Measurements from ENCODE around the gene CFAP77. TPM values are rescaled to one million over a fixed set of nuclear protein-coding genes. Genes with fewer than 3 reads are reported as not detected.

CFAP77 gene
- polyA plus RNA-seq, 3 donors, result not detected

DNA sequence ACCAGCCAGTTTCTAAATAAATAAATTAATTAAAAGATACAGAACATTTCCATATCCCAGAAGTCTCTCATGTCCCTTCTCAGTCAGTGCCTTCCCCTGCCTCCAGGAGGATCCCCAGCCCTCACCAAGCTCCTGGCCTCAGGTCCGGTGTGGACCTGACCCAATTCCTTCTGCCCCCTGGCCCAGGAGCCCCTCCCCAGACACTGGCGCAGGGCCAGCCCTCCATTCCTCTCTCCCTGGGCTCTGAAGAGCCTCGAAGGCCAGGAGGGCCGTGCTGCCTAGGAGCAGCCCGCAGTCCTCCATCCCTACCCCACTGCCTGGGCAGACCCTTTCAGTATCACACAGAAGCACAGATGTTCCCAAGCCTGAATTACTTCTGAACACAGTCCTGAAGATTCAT, 110.6 kb downstream of the CFAP77 start:
- no peak overlapping the region for H2AFZ ChIP-seq (ENCODE audit: insufficient read depth, low read depth, low read length, poor library complexity, severe bottlenecking)
- H3K27ac ChIP-seq (ENCODE audit: low read depth in 1 of 2, low read length in 2 of 2), result no peak overlapping the region
- no peaks in the 10 kb centered on the region for H3K79me2 ChIP-seq (ENCODE audit: insufficient read depth, low read length)
- 83% methylated on average over 5 of the region's 5 CpGs for WGBS (ENCODE audit: insufficient coverage)
- H3K4me3 ChIP-seq (replicated peaks in 1 of 3; ENCODE audit: low read depth in 2 of 3, low read length in 3 of 3), result no peak overlapping the region
- H3K9me3 ChIP-seq (replicated peaks in 1 of 2; ENCODE audit: control insufficient read depth in 1 of 2, insufficient read depth in 1 of 2, low read length in 2 of 2), result no peaks in the 10 kb centered on the region
- no peak overlapping the region for H3K9ac ChIP-seq (ENCODE audit: insufficient read depth, low read length, poor library complexity, severe bottlenecking)
- no peaks in the 10 kb centered on the region for H4K20me1 ChIP-seq (ENCODE audit: insufficient read depth, low read length)
- Mint-ChIP-seq H3K27ac (no peak overlapping the region), H3K27me3 (ENCODE audit: low read depth in 3 of 3) (peaks cover 10 to 12% (median 11%) of the 10 kb centered on the region in 3 donors), H3K4me3 (no peak overlapping the region), H3K9me3 (peaks cover 0 to 3% (median 0%) of the 10 kb centered on the region in 7 donors), H3K4me1 (no peaks in the 10 kb centered on the region), H3K36me3 (no peaks in the 10 kb centered on the region)
- no peak for DNase-seq
- H3K4me2 ChIP-seq (replicated peaks; ENCODE audit: extremely low read depth, low read length, poor library complexity, severe bottlenecking), result no peak overlapping the region
- no peaks in the 10 kb centered on the region for H3K36me3 ChIP-seq (replicated peaks in 1 of 2; ENCODE audit: control insufficient read depth in 1 of 2, insufficient read depth in 2 of 2, low read length in 2 of 2)
- no peak for TF ChIP-seq CTCF (IDR thresholded peaks at IDR 0.05)
- H3K27me3 ChIP-seq (ENCODE audit: control insufficient read depth in 2 of 2, insufficient read depth in 2 of 2, low read length in 2 of 2), result no peaks in the 10 kb centered on the region
- intact Hi-C loops (cut with micrococcal nuclease), result no loop called here
- H3K4me1 ChIP-seq (ENCODE audit: control insufficient read depth in 1 of 2, insufficient read depth in 2 of 2, low read length in 2 of 2), result no peaks in the 10 kb centered on the region

DNA sequence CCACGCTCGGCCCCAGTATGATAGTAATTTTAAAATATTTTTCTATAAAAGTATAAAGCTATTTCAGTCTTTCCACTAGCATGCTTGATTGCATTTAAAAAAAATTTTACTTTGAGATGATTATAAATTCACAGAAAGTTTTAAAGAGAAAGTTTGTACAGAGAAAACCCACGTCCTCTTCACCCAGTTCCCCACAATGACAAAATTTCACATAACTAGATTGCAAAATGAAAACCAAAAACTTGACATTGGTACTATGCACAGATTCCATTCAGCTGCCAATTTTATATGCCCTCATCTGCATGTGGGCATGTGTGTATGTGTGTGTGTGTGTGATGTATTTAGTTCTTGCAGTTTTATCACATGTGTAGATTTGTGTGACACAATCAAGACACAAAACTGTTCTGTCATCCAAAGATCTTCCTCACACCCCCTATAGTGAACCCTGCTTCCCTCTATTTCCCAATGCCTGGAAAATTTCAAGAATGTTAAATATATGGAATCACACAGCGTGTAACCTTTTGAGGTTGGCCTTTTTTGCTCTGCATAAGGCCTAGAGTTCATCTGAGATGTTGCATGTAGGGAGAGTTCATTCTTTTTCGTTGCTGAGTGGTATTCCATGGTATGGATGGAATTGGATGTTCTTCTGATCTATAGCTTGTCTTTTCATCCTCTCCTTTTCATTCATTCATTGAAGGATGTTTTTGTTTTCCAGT, 115.5 kb downstream of the CFAP77 start:
- Histone ChIP-seq H3K9ac (ENCODE audit: insufficient read depth, low read length, poor library complexity, severe bottlenecking) (no peak overlapping the region), H3K27me3 (ENCODE audit: control insufficient read depth in 2 of 2, insufficient read depth in 2 of 2, low read length in 2 of 2) (no peaks in the 10 kb centered on the region), H4K20me1 (ENCODE audit: insufficient read depth, low read length) (no peaks in the 10 kb centered on the region), H3K36me3 (replicated peaks in 1 of 2; ENCODE audit: control insufficient read depth in 1 of 2, insufficient read depth in 2 of 2, low read length in 2 of 2) (no peaks in the 10 kb centered on the region), H2AFZ (ENCODE audit: insufficient read depth, low read depth, low read length, poor library complexity, severe bottlenecking) (no peak overlapping the region), H3K27ac (ENCODE audit: low read depth in 1 of 2, low read length in 2 of 2) (no peak overlapping the region), H3K79me2 (ENCODE audit: insufficient read depth, low read length) (no peaks in the 10 kb centered on the region), H3K4me2 (replicated peaks; ENCODE audit: extremely low read depth, low read length, poor library complexity, severe bottlenecking) (no peak overlapping the region), H3K4me1 (ENCODE audit: control insufficient read depth in 1 of 2, insufficient read depth in 2 of 2, low read length in 2 of 2) (no peaks in the 10 kb centered on the region), H3K4me3 (replicated peaks in 1 of 3; ENCODE audit: low read depth in 2 of 3, low read length in 3 of 3) (no peak overlapping the region), H3K9me3 (replicated peaks in 1 of 2; ENCODE audit: control insufficient read depth in 1 of 2, insufficient read depth in 1 of 2, low read length in 2 of 2) (no peaks in the 10 kb centered on the region)
- TF ChIP-seq CTCF (IDR thresholded peaks at IDR 0.05), result no peak
- Mint-ChIP-seq H3K4me1 (no peaks in the 10 kb centered on the region), H3K4me3 (no peak overlapping the region), H3K36me3 (no peaks in the 10 kb centered on the region), H3K27ac (no peak overlapping the region), H3K27me3 (ENCODE audit: low read depth in 3 of 3) (peaks cover 4 to 15% (median 13%) of the 10 kb centered on the region in 3 donors), H3K9me3 (no peaks in the 10 kb centered on the region)
- no peak for DNase-seq
- WGBS (ENCODE audit: insufficient coverage), result no CpG with 5 or more reads among the region's 5 CpGs
- intact Hi-C loops (cut with micrococcal nuclease), result no loop called here
